ENCODE results near the gene BLTP1. TPM values are rescaled to one million over a fixed set of nuclear protein-coding genes. Genes with fewer than 3 reads are reported as not detected.

The BLTP1 gene
- total and polyA plus RNA-seq, 2 of the 13 experiments (the other 11 are each of a cell fraction or from before 2014, with no cell fraction given), result 27.7 to 33.1 TPM

DNA sequence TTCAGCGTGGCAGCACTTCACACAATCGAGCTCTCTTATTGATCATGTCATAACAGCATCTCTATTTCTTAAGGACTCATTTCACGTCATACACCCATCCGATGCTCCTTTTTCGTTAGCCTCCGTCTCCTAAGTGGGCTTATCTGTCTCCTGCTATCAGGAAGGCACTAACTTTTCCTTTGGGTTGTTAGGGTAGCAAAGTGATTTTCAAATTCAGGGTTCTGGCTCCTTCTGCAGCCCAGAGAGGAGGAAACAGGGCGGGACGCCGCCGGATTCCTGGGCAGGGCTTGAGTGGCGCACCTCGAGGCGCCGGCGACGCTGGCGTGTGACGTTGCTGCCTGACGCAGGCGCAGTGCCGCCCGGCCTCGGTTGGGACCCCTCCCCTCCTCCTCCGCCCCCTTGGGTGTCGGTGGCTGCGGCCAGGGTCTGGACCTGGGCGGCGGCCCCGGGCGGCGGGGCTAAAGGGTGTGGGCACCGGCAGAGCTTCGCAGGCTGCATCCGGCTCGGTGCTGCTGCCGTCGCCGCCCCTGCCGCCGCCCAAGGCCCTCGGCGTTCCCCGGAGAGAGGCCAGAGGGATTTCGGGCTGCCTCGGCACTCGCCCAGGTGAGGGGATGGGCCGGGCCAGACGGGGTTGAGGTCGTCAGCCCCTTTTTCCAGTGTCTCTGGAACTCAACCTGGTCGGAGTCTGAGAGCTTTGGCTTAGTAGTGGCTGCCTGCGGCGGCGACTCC is at the start of gene BLTP1 (continued):
- TF ChIP-seq PRPF4 (IDR thresholded peaks at IDR 0.05; ENCODE audit: low read depth, low read length, poor library complexity, severe bottlenecking) (no peak), TEAD3 (CRISPR knock-in tag; optimal IDR thresholded peaks at IDR 0.05; ENCODE audit: borderline replicate concordance) (peak; percentile 56), STAT6 (CRISPR knock-in tag; IDR thresholded peaks at IDR 0.05; ENCODE audit: borderline replicate concordance) (no peak), E2F1 (CRISPR knock-in tag; IDR thresholded peaks at IDR 0.05) (no peak), ZNF264 (CRISPR knock-in tag; IDR thresholded peaks at IDR 0.05) (no peak), MAF1 (CRISPR knock-in tag; IDR thresholded peaks at IDR 0.05; ENCODE audit: borderline replicate concordance) (no peak), MBNL3 (CRISPR knock-in tag; conservative IDR thresholded peaks at IDR 0.05) (no peak), MATR3 (CRISPR knock-in tag; IDR thresholded peaks at IDR 0.05) (no peak), ETV6 (CRISPR knock-in tag; conservative IDR thresholded peaks at IDR 0.05) (no peak), ZNF674 (CRISPR knock-in tag; IDR thresholded peaks at IDR 0.05; ENCODE audit: low read depth) (no peak), ZNF660 (CRISPR knock-in tag; IDR thresholded peaks at IDR 0.05; ENCODE audit: borderline replicate concordance, low read depth) (no peak), CAMTA2 (CRISPR knock-in tag; IDR thresholded peaks at IDR 0.05; ENCODE audit: borderline replicate concordance) (no peak), ZNF382 (CRISPR knock-in tag; IDR thresholded peaks at IDR 0.05; ENCODE audit: borderline replicate concordance) (no peak), ZNF274 (CRISPR knock-in tag; IDR thresholded peaks at IDR 0.05) (no peak), FOXK1 (CRISPR knock-in tag; IDR thresholded peaks at IDR 0.05; ENCODE audit: borderline replicate concordance, low read depth) (peak; percentile 79; the same call in 1 of the 2 replicates), ZNF709 (CRISPR knock-in tag; IDR thresholded peaks at IDR 0.05) (peak; percentile 77; the same call in 1 of the 2 replicates), TGIF2 (CRISPR knock-in tag; IDR thresholded peaks at IDR 0.05) (no peak)
- TF ChIP-seq, protein P1, sequence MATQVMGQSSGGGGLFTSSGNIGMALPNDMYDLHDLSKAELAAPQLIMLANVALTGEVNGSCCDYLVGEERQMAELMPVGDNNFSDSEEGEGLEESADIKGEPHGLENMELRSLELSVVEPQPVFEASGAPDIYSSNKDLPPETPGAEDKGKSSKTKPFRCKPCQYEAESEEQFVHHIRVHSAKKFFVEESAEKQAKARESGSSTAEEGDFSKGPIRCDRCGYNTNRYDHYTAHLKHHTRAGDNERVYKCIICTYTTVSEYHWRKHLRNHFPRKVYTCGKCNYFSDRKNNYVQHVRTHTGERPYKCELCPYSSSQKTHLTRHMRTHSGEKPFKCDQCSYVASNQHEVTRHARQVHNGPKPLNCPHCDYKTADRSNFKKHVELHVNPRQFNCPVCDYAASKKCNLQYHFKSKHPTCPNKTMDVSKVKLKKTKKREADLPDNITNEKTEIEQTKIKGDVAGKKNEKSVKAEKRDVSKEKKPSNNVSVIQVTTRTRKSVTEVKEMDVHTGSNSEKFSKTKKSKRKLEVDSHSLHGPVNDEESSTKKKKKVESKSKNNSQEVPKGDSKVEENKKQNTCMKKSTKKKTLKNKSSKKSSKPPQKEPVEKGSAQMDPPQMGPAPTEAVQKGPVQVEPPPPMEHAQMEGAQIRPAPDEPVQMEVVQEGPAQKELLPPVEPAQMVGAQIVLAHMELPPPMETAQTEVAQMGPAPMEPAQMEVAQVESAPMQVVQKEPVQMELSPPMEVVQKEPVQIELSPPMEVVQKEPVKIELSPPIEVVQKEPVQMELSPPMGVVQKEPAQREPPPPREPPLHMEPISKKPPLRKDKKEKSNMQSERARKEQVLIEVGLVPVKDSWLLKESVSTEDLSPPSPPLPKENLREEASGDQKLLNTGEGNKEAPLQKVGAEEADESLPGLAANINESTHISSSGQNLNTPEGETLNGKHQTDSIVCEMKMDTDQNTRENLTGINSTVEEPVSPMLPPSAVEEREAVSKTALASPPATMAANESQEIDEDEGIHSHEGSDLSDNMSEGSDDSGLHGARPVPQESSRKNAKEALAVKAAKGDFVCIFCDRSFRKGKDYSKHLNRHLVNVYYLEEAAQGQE (IDR thresholded peaks at IDR 0.05; ENCODE audit: borderline replicate concordance in 1 of 2, low read depth in 1 of 2, low read length in 2 of 2), result no peak
- TF ChIP-seq, protein P2, sequence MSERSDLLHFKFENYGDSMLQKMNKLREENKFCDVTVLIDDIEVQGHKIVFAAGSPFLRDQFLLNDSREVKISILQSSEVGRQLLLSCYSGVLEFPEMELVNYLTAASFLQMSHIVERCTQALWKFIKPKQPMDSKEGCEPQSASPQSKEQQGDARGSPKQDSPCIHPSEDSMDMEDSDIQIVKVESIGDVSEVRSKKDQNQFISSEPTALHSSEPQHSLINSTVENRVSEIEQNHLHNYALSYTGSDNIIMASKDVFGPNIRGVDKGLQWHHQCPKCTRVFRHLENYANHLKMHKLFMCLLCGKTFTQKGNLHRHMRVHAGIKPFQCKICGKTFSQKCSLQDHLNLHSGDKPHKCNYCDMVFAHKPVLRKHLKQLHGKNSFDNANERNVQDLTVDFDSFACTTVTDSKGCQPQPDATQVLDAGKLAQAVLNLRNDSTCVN (CRISPR knock-in tag; IDR thresholded peaks at IDR 0.05; ENCODE audit: borderline replicate concordance), result peak; percentile 23; the same call in 1 of the 2 replicates
- TF ChIP-seq, protein P3, sequence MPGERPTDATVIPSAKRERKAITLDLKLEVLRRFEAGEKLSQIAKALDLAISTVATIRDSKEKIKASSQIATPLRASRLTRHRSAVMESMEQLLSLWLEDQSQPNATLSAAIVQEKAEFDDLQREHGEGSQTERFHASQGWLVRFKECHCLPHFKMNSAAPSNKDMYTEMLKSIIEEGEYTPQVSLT (CRISPR knock-in tag; IDR thresholded peaks at IDR 0.05; ENCODE audit: borderline replicate concordance, low read depth), result 0 out of 2 replicates have a peak, but pooled peaks have one; percentile 61

Data from HepG2 (cell line).